ENCODE results near the gene SLA2. TPM values are rescaled to one million over a fixed set of nuclear protein-coding genes. Genes with fewer than 3 reads are reported as not detected.

SLA2 gene
- total and polyA plus RNA-seq, 2 experiments from 2014 or later, result not detected

DNA sequence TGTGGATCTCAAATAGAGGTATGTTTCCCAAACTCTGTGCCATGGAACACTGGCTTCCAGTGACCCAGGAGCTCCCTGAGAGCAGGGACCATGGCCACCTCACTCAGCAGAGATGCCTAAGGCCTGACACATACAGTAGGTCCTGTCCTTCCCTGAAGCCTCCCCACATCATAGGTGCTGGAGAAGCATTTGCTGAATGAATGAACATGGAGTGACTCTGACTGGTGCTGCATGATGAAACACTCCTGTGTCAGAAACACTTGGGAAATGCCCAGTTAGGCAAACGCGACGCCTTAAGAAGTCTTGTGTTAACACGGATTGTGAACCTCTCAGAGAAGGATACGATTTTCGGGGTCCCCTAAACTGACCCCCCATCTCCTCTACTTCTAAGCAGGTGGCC, 14.3 kb downstream of the SLA2 start:
- TF ChIP-seq EZH2 (IDR thresholded peaks at IDR 0.05; ENCODE audit: insufficient read depth, poor library complexity, severe bottlenecking), result no peak
- no peak for TF ChIP-seq EZH2phosphoT487 (IDR thresholded peaks at IDR 0.05; ENCODE audit: insufficient read depth, low read depth)
- Histone ChIP-seq H3F3A (ENCODE audit: insufficient read depth) (no peaks in the 10 kb centered on the region), H3K9me3 (ENCODE audit: low read depth) (no peaks in the 10 kb centered on the region), H3K27ac (no peak overlapping the region), H4K20me1 (ENCODE audit: insufficient read depth) (no peaks in the 10 kb centered on the region), H3K79me2 (ENCODE audit: insufficient read depth) (no peaks in the 10 kb centered on the region), H3K4me1 (ENCODE audit: insufficient read depth) (no peaks in the 10 kb centered on the region), H3K9me2 (ENCODE audit: insufficient read depth) (no peaks in the 10 kb centered on the region), H3K4me2 (ENCODE audit: unreplicated experiment) (no peak overlapping the region), H3K27me3 (replicated peaks; ENCODE audit: insufficient read depth) (no peaks in the 10 kb centered on the region), H3K9ac (no peak overlapping the region), H2AFZ (no peak overlapping the region), H3K4me3 (no peak overlapping the region), H3K36me3 (ENCODE audit: low read depth) (no peaks in the 10 kb centered on the region)
- peak; percentile 24 for DNase-seq
- in situ Hi-C loops (cut with MboI), result no loop called here
- 90 to 93% methylated on average over 6 of the region's 6 CpGs for WGBS, 2 experiments (ENCODE audit: low coverage in 1 of 2, low lambda C conversion rate in 2 of 2, missing lambda C conversion rate in 2 of 2)

DNA sequence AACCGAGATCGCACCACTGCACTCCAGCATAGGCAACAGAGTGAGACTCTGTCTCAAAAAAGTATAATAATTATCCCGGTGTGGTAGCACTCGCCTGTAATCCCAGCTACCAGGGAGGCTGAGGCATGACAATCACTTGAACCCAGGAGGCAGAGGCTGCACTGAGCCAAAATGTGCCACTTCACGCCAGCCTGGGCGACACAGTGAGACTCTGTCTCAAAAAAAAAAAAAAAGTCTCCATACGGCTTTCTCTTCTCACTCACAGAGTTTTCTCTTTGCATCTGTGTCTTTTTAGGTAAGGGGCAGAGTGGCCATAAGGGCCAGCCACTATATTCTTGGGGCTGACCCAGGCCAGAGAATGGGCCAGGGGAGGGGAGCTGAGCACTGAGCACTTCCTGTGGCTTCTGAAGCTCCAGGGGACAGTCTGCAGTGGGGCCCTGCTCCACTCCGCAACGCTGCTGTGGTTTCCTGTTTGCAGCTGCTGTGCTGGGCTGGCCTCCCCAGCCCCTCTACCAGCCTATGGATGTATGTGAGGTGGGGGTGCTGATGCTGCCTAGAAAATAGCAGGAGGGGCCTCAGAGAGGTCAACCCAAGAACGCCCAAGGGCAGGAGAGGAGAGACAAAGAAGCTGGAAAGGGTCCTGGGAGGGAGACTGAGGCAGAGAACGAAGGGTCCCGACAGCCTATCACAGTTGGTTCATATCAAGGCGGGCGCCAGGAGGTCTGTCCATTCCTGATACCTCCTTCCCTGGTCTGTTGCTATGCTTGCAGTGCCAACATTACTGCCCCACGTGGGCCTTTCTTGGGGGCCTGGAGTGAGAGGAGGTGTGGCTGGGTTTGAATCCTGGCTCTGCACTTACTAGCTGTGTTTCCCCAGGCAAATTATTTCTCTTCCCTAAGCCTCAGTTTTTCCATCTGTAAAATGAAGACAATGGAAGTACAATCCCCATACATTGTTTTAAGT, 16.0 kb downstream of the SLA2 start:
- no peaks in the 10 kb centered on the region for H3K9me2 ChIP-seq (ENCODE audit: insufficient read depth)
- no peaks in the 10 kb centered on the region for H3K9me3 ChIP-seq (ENCODE audit: low read depth)
- H3K4me2 ChIP-seq (ENCODE audit: unreplicated experiment), result no peak overlapping the region
- no peaks in the 10 kb centered on the region for H3K36me3 ChIP-seq (ENCODE audit: low read depth)
- H3K27me3 ChIP-seq (replicated peaks; ENCODE audit: insufficient read depth), result no peaks in the 10 kb centered on the region
- WGBS, 2 experiments (ENCODE audit: low coverage in 1 of 2, low lambda C conversion rate in 2 of 2, missing lambda C conversion rate in 2 of 2), result 74 to 76% methylated on average over 15 of the region's 15 CpGs
- H4K20me1 ChIP-seq (ENCODE audit: insufficient read depth), result no peaks in the 10 kb centered on the region
- H2AFZ ChIP-seq, result no peak overlapping the region
- no peak overlapping the region for H3K9ac ChIP-seq
- H3K27ac ChIP-seq, result no peak overlapping the region
- no peak overlapping the region for H3K4me3 ChIP-seq
- no peak for TF ChIP-seq EZH2phosphoT487 (IDR thresholded peaks at IDR 0.05; ENCODE audit: insufficient read depth, low read depth)
- no peak for TF ChIP-seq EZH2 (IDR thresholded peaks at IDR 0.05; ENCODE audit: insufficient read depth, poor library complexity, severe bottlenecking)
- in situ Hi-C loops (cut with MboI), result no loop called here
- no peak for DNase-seq
- no peaks in the 10 kb centered on the region for H3F3A ChIP-seq (ENCODE audit: insufficient read depth)
- no peaks in the 10 kb centered on the region for H3K4me1 ChIP-seq (ENCODE audit: insufficient read depth)
- no peaks in the 10 kb centered on the region for H3K79me2 ChIP-seq (ENCODE audit: insufficient read depth)

DNA sequence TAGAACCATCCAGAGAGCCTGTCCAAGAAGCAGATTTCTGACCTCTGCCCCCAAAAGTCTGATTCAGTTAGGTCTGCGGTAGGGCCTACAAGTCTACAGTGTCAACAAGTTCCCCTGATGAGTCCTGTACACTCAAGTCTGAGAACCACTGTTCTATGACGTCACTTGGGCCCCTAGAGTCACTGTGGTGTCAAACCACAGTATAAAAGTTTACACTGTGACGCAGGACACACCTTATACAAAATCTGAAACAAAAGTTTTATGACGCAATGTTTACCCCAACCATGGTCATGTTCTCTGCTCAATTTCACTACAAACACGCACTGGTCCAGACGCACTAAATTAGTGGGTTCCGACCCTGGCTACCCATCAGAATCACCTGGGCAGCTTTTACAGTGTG, 17.9 kb downstream of the SLA2 start:
- DNase-seq, result no peak
- Histone ChIP-seq H3K27ac (no peak overlapping the region), H2AFZ (no peak overlapping the region), H3K9me2 (ENCODE audit: insufficient read depth) (no peaks in the 10 kb centered on the region), H3K4me3 (no peak overlapping the region), H3K9ac (no peak overlapping the region), H3K4me2 (ENCODE audit: unreplicated experiment) (no peak overlapping the region), H3K79me2 (ENCODE audit: insufficient read depth) (no peaks in the 10 kb centered on the region), H4K20me1 (ENCODE audit: insufficient read depth) (no peaks in the 10 kb centered on the region), H3K36me3 (ENCODE audit: low read depth) (no peaks in the 10 kb centered on the region), H3F3A (ENCODE audit: insufficient read depth) (no peaks in the 10 kb centered on the region), H3K27me3 (replicated peaks; ENCODE audit: insufficient read depth) (no peaks in the 10 kb centered on the region), H3K4me1 (ENCODE audit: insufficient read depth) (no peaks in the 10 kb centered on the region), H3K9me3 (ENCODE audit: low read depth) (no peaks in the 10 kb centered on the region)
- TF ChIP-seq EZH2 (IDR thresholded peaks at IDR 0.05; ENCODE audit: insufficient read depth, poor library complexity, severe bottlenecking) (no peak), EZH2phosphoT487 (IDR thresholded peaks at IDR 0.05; ENCODE audit: insufficient read depth, low read depth) (no peak)
- 90 to 92% methylated on average over 7 of the region's 7 CpGs for WGBS, 2 experiments (ENCODE audit: low coverage in 1 of 2, low lambda C conversion rate in 2 of 2, missing lambda C conversion rate in 2 of 2)
- in situ Hi-C loops (cut with MboI), result no loop called here

DNA sequence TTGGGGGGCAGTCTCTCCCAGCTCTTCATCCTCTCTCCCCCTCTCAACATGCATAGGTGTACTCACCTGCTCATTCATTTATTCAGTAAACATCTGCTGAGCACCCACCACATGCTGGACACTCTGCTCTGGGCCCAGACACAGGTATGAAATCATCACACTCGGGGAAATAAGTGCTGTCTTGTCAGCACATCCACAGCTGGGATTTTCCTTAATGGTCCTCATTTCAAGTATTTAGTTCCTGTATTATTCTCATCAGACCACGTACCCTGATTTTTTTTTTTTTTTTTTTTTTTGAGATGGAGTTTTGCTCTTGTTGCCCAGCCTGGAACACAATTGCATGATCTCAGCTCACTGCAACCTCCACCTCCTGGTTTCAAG, 21.1 kb downstream of the SLA2 start:
- H3K4me1 ChIP-seq (ENCODE audit: insufficient read depth), result no peaks in the 10 kb centered on the region
- no peaks in the 10 kb centered on the region for H3F3A ChIP-seq (ENCODE audit: insufficient read depth)
- no peaks in the 10 kb centered on the region for H3K27me3 ChIP-seq (replicated peaks; ENCODE audit: insufficient read depth)
- H3K9me3 ChIP-seq (ENCODE audit: low read depth), result no peaks in the 10 kb centered on the region
- WGBS, 2 experiments (ENCODE audit: low coverage in 1 of 2, low lambda C conversion rate in 2 of 2, missing lambda C conversion rate in 2 of 2), result 46 to 52% methylated on average over 2 of the region's 2 CpGs
- no peak for DNase-seq
- H3K27ac ChIP-seq, result no peak overlapping the region
- H3K4me2 ChIP-seq (ENCODE audit: unreplicated experiment), result no peak overlapping the region
- H3K9me2 ChIP-seq (ENCODE audit: insufficient read depth), result no peaks in the 10 kb centered on the region
- no peaks in the 10 kb centered on the region for H3K79me2 ChIP-seq (ENCODE audit: insufficient read depth)
- H3K36me3 ChIP-seq (ENCODE audit: low read depth), result no peaks in the 10 kb centered on the region
- no peak overlapping the region for H3K9ac ChIP-seq
- H3K4me3 ChIP-seq, result no peak overlapping the region
- no peaks in the 10 kb centered on the region for H4K20me1 ChIP-seq (ENCODE audit: insufficient read depth)
- in situ Hi-C loops (cut with MboI), result no loop called here
- no peak for TF ChIP-seq EZH2 (IDR thresholded peaks at IDR 0.05; ENCODE audit: insufficient read depth, poor library complexity, severe bottlenecking)
- no peak for TF ChIP-seq EZH2phosphoT487 (IDR thresholded peaks at IDR 0.05; ENCODE audit: insufficient read depth, low read depth)
- no peak overlapping the region for H2AFZ ChIP-seq

Measured in GM23248 (cell line).